GM21447 (cell line): ENCODE data around the gene PELI2.
"Not testable (repeated sequence)": the region's sequence is repeated elsewhere in the genome, so short reads cannot be mapped to it uniquely, and the experiment has no call there.

ENCODE experiments used
- ATAC-seq: cut with Tn5 transposase; IDR thresholded peaks from one replicate; pipeline ENCODE4 v1.9.1; 2021; ENCODE audit not compliant: unreplicated experiment

The PELI2 gene

DNA sequence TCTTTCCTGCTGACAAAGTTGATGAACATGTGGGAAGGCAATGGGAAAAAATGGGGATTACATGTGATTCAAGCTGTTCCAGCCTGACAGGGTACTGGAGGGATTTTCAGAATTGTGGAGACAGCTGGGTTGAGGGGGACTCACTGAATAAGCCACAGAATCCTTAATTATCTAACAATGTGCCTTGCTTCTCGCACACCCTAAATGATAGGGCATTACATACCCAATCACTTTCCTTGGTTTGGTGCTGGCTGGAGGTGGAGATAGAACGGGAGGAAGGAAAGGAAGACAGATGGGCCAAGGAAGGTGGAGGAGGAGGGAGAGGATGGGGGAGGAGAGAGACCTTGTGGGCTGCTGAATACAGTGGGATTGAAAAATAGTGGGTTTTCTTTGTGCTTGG, 20.7 kb downstream of the PELI2 start:
- no peak for ATAC-seq

GRCh38 chr14:56142314-56142713, 24.1 kb downstream of the PELI2 start:
- ATAC-seq: no peak

DNA sequence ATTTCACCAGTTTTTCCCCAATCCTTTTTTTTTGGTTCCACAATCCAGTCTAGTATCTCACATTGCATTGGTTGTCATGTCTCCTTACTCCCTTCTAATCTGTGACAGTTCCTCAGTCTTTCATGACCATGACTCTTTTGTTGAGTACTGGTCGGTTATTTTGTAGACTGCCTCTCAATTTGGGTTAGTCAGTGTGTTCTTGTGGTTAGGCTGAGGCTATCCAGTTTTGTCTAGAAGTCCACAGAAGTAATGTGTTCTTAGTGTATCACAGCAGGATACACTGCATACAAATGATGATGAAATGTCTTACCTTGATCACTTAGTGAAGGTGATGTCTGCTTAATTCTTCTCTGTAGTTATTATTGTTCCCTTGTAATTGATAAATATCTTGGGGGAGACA, 24.8 kb downstream of the PELI2 start:
- no peak for ATAC-seq

- ATAC-seq: no peak
These were observed 26.0 kb downstream of the PELI2 start for GRCh38 chr14:56144176-56144575.

DNA sequence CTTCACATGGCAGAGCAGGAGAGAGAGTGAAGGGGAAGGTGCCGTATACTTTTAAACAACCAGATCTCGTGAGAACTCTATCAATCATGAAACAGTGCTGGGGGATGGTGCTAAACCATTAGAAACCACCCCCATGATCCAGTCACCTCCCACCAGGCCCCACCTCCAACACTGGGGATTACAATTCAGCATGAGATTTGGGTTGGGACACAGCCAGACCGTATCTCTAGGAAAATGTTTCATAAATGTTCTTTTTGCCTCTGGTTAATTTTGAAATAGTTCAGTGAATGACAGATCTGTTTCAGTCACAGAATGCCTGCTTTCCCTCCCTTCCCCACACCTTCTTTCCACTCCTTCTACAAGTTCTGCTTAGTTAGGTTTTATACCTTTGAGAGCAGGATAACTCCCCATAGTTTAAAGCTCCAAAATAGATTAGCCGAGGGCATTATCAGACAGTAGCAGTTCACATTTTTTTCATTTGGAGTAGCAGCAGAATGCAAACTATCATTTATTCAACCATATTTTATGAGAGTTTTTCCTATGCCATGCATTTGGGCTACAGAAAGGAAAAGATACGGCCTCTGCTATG, 27.1 kb downstream of the PELI2 start:
- no peak for ATAC-seq

DNA sequence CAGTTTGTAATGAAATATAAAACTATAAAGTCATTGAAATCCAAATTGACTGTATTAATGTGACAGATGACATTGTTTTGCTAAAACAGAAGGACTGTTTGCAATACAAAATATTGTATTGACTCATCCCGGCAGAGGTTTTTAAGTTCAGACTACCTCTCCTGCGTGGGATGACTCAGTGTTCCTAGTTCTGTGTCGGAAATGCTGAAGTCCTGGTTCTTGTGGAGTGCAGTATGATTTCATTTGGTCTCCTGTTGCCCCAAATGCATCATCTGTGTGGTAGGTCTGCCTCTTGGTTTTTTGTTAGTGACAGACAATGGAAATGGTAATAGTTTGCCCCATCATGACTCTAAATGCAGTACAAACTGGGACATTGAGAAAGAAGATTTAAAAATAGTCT, 27.8 kb downstream of the PELI2 start:
- no peak for ATAC-seq

- no peak for ATAC-seq
These were observed 29.2 kb downstream of the PELI2 start for GRCh38 chr14:56147449-56147848.

GRCh38 chr14:56147986-56148901, 30.0 kb downstream of the PELI2 start:
- no peak for ATAC-seq

DNA sequence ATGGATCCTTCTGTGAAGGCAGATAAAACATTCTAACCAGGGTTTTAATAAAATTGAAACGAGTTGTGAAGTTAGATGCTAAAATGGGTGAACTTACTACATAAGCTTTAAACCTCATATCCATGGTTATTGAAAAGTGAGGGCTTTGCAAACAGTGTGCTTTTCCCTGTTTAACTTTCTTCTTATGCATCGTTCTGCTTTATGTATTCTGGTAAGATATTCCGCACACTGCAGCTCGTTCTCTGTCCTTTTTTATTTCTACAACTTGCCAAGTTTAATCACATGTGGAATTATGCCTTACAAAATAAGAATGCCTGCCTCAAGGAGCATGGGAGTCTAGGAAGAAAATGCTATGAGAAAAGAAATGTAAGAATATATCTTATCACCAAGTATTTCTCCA, 30.9 kb downstream of the PELI2 start:
- no peak for ATAC-seq

GRCh38 chr14:56149995-56150394, 31.8 kb downstream of the PELI2 start:
- no peak for ATAC-seq

- ATAC-seq: no peak
These were observed 32.6 kb downstream of the PELI2 start for GRCh38 chr14:56150645-56151345.

- no peak for ATAC-seq
These were observed 34.0 kb downstream of the PELI2 start for GRCh38 chr14:56152221-56152620.

DNA sequence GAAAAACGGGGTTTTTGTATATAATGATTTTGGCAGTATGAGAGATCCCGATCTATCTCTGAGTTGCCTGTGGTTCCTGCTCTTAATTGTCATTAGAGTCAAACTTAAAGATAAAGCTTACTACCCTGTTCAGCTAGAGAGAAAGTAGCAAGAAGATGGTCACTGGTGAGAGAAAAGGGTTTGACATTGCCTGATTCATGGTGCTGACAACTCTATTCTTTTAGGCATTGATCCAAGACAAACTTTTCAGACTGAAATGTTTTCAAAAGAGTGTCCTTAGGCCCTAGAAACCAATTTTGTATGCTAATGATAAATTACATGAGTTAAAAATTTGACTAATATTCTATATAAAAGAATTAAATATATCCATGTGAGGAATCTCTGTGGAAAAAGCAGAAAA, 35.1 kb downstream of the PELI2 start:
- ATAC-seq: no peak

DNA sequence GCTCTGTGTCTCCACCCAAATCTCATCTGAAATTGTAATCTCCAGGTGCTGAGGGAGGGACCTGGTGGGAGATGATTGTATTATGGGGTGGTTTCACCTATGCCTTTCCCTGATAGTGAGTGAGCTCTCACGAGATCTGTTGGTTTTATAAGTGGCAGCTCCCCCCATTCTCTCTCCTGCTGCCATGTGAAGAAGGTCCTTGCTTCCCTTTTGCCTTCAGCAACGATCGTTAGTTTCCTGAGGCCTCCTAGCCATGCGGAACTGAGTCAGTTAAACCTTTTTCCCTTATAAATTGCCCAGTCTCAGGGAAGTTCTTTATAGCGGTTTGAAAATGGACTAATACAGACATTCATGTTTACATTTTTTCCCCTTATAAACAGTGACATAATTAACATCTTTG, 36.1 kb downstream of the PELI2 start:
- ATAC-seq: no peak

GRCh38 chr14:56156096-56156495, 37.9 kb downstream of the PELI2 start:
- ATAC-seq: no peak

DNA sequence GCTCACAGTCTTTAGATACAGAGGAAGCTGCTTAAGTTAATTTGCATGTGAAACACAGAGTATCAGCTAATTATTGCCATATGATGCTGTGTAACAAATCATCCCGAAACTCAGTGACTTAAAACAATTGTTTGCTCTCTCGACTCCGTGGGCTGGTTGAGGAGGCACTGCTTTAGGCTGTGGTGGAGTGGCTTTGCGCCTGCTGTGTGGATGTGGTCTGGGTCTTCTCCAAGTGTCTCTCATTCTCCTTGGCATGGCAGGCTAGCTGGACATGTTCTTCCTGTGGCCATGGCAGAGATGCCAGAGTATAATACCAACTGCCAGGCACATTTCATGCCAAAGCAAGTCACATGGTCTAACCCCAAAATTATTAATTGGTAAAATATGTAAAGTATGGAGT, 40.9 kb downstream of the PELI2 start:
- no peak for ATAC-seq

GRCh38 chr14:56160088-56160487, 41.9 kb downstream of the PELI2 start:
- no peak for ATAC-seq

DNA sequence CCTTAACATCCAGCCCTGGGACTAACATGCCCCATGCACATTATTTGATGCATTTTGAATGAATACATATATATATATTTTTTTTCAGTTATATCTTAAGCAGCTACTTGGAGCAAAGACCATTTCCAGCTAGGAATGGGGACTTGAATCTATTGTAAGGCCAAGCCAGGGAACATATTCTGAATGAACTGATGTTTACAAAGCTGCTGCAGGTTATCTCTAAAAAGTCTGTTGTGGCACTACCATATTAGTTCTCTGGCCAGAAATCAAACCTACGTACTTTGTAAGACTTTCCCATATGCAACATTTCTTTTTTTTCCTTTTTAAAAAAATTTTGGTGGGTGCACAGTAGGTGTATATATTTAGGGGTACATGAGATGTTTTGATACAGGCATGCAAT, 43.4 kb downstream of the PELI2 start:
- ATAC-seq: no peak

- no peak for ATAC-seq
These were observed 44.3 kb downstream of the PELI2 start for GRCh38 chr14:56162476-56162875.

DNA sequence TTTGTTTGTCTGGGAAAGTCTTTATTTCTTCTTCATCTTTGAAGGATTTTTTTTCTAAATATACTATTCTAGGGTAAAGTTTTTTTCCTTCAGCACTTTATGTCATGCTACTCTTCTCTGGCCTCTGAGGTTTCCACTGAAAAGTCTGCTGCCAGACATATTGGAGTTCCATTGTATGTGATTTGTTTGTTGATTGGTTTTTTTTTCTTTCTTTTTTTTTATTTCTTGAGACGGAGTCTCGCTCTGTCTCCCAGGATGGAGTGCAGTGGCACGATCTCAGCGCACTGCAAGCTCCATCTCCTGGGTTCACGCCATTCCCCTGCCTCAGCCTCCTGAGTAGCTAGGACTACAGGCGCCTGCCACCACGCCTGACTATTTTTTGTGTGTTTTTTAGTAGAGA, 48.4 kb downstream of the PELI2 start:
- not testable (repeated sequence) for ATAC-seq

DNA sequence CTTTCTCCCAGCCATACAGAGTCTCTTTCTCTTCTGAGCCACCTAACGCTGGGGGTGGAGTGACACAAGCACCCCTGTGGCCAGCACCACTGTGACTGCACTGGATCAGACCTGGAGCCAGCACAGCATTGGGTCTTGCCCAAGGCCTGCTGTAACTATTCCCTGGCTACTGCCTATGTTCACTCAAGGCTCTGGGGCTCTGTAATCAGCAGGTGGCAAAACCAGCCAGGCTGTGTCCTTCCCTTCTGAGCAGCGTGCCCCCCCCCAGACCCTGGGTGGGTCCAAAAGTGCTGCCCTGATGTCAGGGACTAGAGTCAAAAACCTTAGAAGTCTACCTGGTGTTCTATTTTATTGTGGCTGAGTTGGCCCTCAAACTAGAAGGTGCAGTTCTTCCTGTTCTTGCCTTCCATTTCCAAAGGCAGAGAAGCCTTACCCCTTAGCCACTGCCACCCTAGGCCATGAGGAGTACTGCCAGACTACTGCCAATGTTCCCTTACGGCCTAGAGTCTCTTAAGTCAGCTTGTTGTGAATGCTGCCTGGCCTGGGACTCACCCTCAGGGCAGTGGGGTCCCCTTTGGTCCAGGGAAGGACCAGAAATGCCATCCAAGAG, 49.9 kb downstream of the PELI2 start:
- ATAC-seq: no peak

- no peak for ATAC-seq
These were observed 51.8 kb downstream of the PELI2 start for GRCh38 chr14:56170028-56170427.
